ENCODE data around the gene MCHR2.

MCHR2 gene

DNA sequence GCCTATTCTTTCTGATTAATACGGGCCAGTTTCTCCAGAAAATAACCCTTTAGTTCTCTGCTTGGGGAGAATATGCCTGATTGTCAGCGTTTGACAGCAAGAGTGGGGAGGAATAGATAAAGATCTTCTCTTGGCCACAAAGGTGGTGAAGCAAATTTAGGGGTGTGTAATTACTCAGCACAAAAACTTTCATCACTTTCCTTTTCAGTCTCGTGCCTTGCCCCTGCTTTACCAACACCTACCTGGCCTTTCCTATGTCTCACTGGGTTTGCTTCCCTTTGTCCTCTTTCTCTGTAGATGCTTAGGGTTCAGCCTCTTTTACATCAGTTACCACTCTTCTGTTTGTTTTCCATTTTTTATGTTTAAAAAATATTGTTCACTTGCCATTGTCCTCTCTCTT is 99.2 kb downstream of the MCHR2 start:
- no peaks in the 10 kb centered on the region for H3K79me2 ChIP-seq (ENCODE audit: control insufficient read depth, low read length)
- H3K9me3 ChIP-seq (ENCODE audit: control insufficient read depth, insufficient read depth, low read length): no peaks in the 10 kb centered on the region
- H4K20me1 ChIP-seq (ENCODE audit: control insufficient read depth, insufficient read depth, low read depth, low read length): no peaks in the 10 kb centered on the region
- TF ChIP-seq, protein P1, sequence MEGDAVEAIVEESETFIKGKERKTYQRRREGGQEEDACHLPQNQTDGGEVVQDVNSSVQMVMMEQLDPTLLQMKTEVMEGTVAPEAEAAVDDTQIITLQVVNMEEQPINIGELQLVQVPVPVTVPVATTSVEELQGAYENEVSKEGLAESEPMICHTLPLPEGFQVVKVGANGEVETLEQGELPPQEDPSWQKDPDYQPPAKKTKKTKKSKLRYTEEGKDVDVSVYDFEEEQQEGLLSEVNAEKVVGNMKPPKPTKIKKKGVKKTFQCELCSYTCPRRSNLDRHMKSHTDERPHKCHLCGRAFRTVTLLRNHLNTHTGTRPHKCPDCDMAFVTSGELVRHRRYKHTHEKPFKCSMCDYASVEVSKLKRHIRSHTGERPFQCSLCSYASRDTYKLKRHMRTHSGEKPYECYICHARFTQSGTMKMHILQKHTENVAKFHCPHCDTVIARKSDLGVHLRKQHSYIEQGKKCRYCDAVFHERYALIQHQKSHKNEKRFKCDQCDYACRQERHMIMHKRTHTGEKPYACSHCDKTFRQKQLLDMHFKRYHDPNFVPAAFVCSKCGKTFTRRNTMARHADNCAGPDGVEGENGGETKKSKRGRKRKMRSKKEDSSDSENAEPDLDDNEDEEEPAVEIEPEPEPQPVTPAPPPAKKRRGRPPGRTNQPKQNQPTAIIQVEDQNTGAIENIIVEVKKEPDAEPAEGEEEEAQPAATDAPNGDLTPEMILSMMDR (IDR thresholded peaks at IDR 0.05; ENCODE audit: low read depth, low read length, poor library complexity, severe bottlenecking): no peak
- TF ChIP-seq EZH2phosphoT487 (IDR thresholded peaks at IDR 0.05; ENCODE audit: borderline replicate concordance, low read length): no peak
- no peak overlapping the region for H3K4me2 ChIP-seq (ENCODE audit: low read length)
- no peaks in the 10 kb centered on the region for H3K4me1 ChIP-seq (ENCODE audit: control insufficient read depth, low read length)
- no peaks in the 10 kb centered on the region for H3K9me2 ChIP-seq (replicated peaks; ENCODE audit: control insufficient read depth, low read length)
- H3F3A ChIP-seq (ENCODE audit: control insufficient read depth, insufficient read depth): no peaks in the 10 kb centered on the region
- no peak overlapping the region for H3K27ac ChIP-seq (ENCODE audit: low read depth, low read length)
- H3K27me3 ChIP-seq (ENCODE audit: control insufficient read depth, low read length): no peaks in the 10 kb centered on the region
- no peak overlapping the region for H3K4me3 ChIP-seq (ENCODE audit: low read length)
- no peaks in the 10 kb centered on the region for H3K36me3 ChIP-seq (ENCODE audit: control insufficient read depth, low read length)

DNA sequence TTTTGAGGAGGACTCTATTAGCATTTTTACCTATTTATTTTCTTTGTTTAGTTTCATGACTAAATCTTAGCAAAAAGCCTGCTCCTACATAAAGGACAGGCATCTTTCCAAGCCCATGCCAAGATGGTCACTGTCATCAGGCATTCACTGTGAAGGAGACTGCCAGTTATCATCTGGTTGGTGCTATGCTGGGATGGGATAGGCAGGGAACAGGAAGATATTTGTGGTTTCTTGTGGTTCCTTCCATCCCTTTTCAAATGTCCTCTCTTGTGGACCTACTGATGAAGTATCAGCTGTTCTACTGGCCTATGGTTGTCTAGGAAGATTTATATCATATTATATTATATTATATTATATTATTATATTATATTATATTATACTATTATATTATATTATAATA is 107.0 kb downstream of the MCHR2 start:
- TF ChIP-seq EZH2phosphoT487 (IDR thresholded peaks at IDR 0.05; ENCODE audit: borderline replicate concordance, low read length): no peak
- TF ChIP-seq, protein P1 (IDR thresholded peaks at IDR 0.05; ENCODE audit: low read depth, low read length, poor library complexity, severe bottlenecking): no peak
- H3K27me3 ChIP-seq (ENCODE audit: control insufficient read depth, low read length): no peaks in the 10 kb centered on the region
- no peak overlapping the region for H3K27ac ChIP-seq (ENCODE audit: low read depth, low read length)
- H3K36me3 ChIP-seq (ENCODE audit: control insufficient read depth, low read length): no peaks in the 10 kb centered on the region
- no peaks in the 10 kb centered on the region for H3K4me1 ChIP-seq (ENCODE audit: control insufficient read depth, low read length)
- no peaks in the 10 kb centered on the region for H3F3A ChIP-seq (ENCODE audit: control insufficient read depth, insufficient read depth)
- no peaks in the 10 kb centered on the region for H3K9me2 ChIP-seq (replicated peaks; ENCODE audit: control insufficient read depth, low read length)
- H3K9me3 ChIP-seq (ENCODE audit: control insufficient read depth, insufficient read depth, low read length): no peaks in the 10 kb centered on the region
- H3K4me3 ChIP-seq (ENCODE audit: low read length): no peak overlapping the region
- H3K79me2 ChIP-seq (ENCODE audit: control insufficient read depth, low read length): no peaks in the 10 kb centered on the region
- no peak overlapping the region for H3K4me2 ChIP-seq (ENCODE audit: low read length)
- no peaks in the 10 kb centered on the region for H4K20me1 ChIP-seq (ENCODE audit: control insufficient read depth, insufficient read depth, low read depth, low read length)

DNA sequence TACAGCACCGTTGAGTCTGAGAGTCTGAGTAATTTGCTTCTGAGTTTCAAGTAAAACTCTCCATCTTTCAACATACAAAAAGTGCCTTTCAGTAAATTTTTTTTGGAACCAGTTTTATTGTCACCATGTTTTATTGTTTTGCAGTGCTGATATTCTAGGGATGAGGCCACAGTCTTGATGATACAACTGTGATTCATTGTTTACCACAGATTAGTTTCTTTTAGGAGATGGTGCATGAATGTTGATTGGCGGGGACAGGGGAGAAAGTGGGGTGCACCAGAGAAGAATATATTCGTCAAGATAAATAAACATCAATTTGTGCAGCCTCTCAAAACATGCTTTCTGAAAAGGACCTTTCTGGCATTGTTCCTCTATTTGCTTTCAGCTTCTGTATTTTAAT is 109.0 kb downstream of the MCHR2 start:
- Histone ChIP-seq H3K36me3 (ENCODE audit: control insufficient read depth, low read length) (no peaks in the 10 kb centered on the region), H4K20me1 (ENCODE audit: control insufficient read depth, insufficient read depth, low read depth, low read length) (no peaks in the 10 kb centered on the region), H3K9me2 (replicated peaks; ENCODE audit: control insufficient read depth, low read length) (no peaks in the 10 kb centered on the region), H3K4me1 (ENCODE audit: control insufficient read depth, low read length) (no peaks in the 10 kb centered on the region), H3K79me2 (ENCODE audit: control insufficient read depth, low read length) (no peaks in the 10 kb centered on the region), H3K4me2 (ENCODE audit: low read length) (no peak overlapping the region), H3K4me3 (ENCODE audit: low read length) (no peak overlapping the region), H3K9me3 (ENCODE audit: control insufficient read depth, insufficient read depth, low read length) (no peaks in the 10 kb centered on the region), H3K27ac (ENCODE audit: low read depth, low read length) (no peak overlapping the region), H3F3A (ENCODE audit: control insufficient read depth, insufficient read depth) (no peaks in the 10 kb centered on the region), H3K27me3 (ENCODE audit: control insufficient read depth, low read length) (no peaks in the 10 kb centered on the region)
- TF ChIP-seq, protein P1 (IDR thresholded peaks at IDR 0.05; ENCODE audit: low read depth, low read length, poor library complexity, severe bottlenecking): no peak
- TF ChIP-seq EZH2phosphoT487 (IDR thresholded peaks at IDR 0.05; ENCODE audit: borderline replicate concordance, low read length): no peak

Measured in DOHH2 (cell line).